Ascending aorta (tissue), 2 donors: Measurements from ENCODE around the gene LHFPL2. TPM values are rescaled to one million over a fixed set of nuclear protein-coding genes. Genes with fewer than 3 reads are reported as not detected.

ENCODE experiments used
- DNase-seq, 2 donors: peaks; one replicate each; pipeline ENCODE4 v3.0.0-alpha.2; 2019; ENCODE audit warnings: low spot score in 2 of 2
- H3K27ac ChIP-seq, 2 donors: fragments of 200-600 bp; sonication (generic); one replicate each; pipeline ENCODE4 v1.5.1; 2016 to 2017; ENCODE audit warnings: mild to moderate bottlenecking in 1 of 2
- H3K27me3 ChIP-seq: fragments of 200-600 bp; sonication (generic); one replicate; pipeline ENCODE4 v1.5.1; 2017
- H3K36me3 ChIP-seq, 2 donors: fragments of 200-600 bp; sonication (generic); one replicate each; pipeline ENCODE4 v1.5.1; 2016
- H3K4me1 ChIP-seq, 2 donors: fragments of 200-600 bp; sonication (generic); one replicate each; pipeline ENCODE4 v1.5.1; 2016 to 2017; ENCODE audit warnings: mild to moderate bottlenecking in 1 of 2
- H3K4me3 ChIP-seq, 2 donors: fragments of 200-600 bp; sonication (generic); one replicate each; pipeline ENCODE4 v1.5.1; 2016 to 2017; ENCODE audit warnings: mild to moderate bottlenecking in 1 of 2
- H3K9me3 ChIP-seq, 2 donors: fragments of 200-600 bp; sonication (generic); one replicate each; pipeline ENCODE4 v1.5.1; 2016
- intact Hi-C: fragments of 100-400 bp; cut with DNase I; formaldehyde crosslinking; loops from one replicate; pipeline ENCODE4 v1.15.1; 2023
- total RNA-seq: library from RNA; depleted of rRNA; stranded (reverse); fragments of >200 nt; gene quantifications from one replicate; pipeline ENCODE4 v1.1.0, GENCODE V29; 2016
- TF ChIP-seq, protein P1 (sequence below), 3 experiments: fragments of 200-600 bp in 2 of 3; fragments of 450-650 bp in 1 of 3; sonication (generic) in 2 of 3; IDR thresholded peaks; one replicate each; pipeline ENCODE4 v1.5.1; 2016 to 2019; ENCODE audit warnings: antibody characterized with exemption in 3 of 3, mild to moderate bottlenecking in 1 of 3, moderate library complexity in 1 of 3

Gene LHFPL2
- total RNA-seq, 1 donor from 2014 or later: 9.7 TPM

GRCh38 chr5:78638423-78638822 is 10.1 kb downstream of the LHFPL2 start:
- TF ChIP-seq, protein P1, sequence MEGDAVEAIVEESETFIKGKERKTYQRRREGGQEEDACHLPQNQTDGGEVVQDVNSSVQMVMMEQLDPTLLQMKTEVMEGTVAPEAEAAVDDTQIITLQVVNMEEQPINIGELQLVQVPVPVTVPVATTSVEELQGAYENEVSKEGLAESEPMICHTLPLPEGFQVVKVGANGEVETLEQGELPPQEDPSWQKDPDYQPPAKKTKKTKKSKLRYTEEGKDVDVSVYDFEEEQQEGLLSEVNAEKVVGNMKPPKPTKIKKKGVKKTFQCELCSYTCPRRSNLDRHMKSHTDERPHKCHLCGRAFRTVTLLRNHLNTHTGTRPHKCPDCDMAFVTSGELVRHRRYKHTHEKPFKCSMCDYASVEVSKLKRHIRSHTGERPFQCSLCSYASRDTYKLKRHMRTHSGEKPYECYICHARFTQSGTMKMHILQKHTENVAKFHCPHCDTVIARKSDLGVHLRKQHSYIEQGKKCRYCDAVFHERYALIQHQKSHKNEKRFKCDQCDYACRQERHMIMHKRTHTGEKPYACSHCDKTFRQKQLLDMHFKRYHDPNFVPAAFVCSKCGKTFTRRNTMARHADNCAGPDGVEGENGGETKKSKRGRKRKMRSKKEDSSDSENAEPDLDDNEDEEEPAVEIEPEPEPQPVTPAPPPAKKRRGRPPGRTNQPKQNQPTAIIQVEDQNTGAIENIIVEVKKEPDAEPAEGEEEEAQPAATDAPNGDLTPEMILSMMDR (IDR thresholded peaks at IDR 0.05): no peak
- Histone ChIP-seq H3K27ac (no peak overlapping the region), H3K27me3 (no peaks in the 10 kb centered on the region), H3K4me1 (peaks cover 0 to 35% of the 10 kb centered on the region in 2 donors), H3K36me3 (no peaks in the 10 kb centered on the region), H3K4me3 (no peak overlapping the region), H3K9me3 (no peaks in the 10 kb centered on the region)
- DNase-seq: peak; percentile 33 to 81
- intact Hi-C loops: loop anchor here (1.0 kb wide), 1 partner anchor 10 kb away; the partner anchor contains the start of gene LHFPL2

DNA sequence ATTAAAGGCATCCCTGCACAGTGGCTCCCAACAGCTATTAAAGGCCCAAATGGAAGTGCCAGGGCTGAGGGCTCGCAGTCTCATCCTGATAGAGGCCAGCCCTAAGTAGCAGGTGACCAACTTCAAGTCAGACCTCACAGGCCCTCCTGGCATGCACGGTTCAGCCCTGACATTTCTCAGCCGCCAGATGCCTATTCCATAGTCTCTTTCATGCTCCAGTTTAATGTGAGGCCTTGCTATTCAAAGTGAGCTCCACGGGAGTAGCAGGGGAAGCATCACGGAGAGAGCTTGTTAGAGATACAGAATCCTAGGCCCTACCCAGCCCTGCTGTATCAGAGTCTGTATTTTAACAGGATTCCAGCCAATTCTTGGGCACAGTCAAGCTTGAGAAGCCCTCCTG is 11.1 kb downstream of the LHFPL2 start:
- Histone ChIP-seq H3K27ac (peak overlapping the region in 1 of 2 donors; percentile 13), H3K36me3 (no peaks in the 10 kb centered on the region), H3K4me1 (peaks cover 0 to 35% of the 10 kb centered on the region in 2 donors), H3K9me3 (no peaks in the 10 kb centered on the region), H3K4me3 (no peak overlapping the region), H3K27me3 (no peaks in the 10 kb centered on the region)
- DNase-seq: no peak
- intact Hi-C loops: no loop called here
- TF ChIP-seq, protein P1 (IDR thresholded peaks at IDR 0.05): no peak

GRCh38 chr5:78636682-78637081 is 11.9 kb downstream of the LHFPL2 start:
- DNase-seq: no peak
- Histone ChIP-seq H3K27me3 (no peaks in the 10 kb centered on the region), H3K27ac (no peak overlapping the region), H3K36me3 (peaks cover 4 to 6% of the 10 kb centered on the region in 2 donors), H3K4me3 (no peak overlapping the region), H3K4me1 (peaks cover 0 to 35% of the 10 kb centered on the region in 2 donors), H3K9me3 (no peaks in the 10 kb centered on the region)
- TF ChIP-seq, protein P1 (IDR thresholded peaks at IDR 0.05): no peak
- intact Hi-C loops: no loop called here

GRCh38 chr5:78634634-78635033 is 13.9 kb downstream of the LHFPL2 start:
- Histone ChIP-seq H3K27ac (no peak overlapping the region), H3K36me3 (peaks cover 16 to 23% of the 10 kb centered on the region in 2 donors), H3K9me3 (no peaks in the 10 kb centered on the region)

DNA sequence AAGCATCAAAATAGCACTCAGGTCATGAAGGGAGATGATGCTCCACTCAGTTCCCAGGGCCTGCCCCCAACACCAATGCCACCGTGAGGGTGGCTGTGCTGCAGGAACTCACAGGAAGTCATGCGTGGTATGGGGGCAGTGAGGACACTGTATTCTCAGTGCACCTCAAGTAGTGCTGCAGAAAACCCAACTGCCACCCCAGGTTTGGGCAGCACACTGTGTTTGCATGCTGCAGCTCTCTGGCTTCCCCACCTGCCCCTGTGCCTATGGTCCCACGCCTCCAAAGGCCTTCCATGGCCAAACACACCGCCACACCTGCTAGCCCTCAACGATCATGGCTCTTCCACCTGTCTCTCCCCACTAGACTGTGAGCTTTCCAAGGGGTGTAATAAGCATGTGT is 14.3 kb downstream of the LHFPL2 start:
- intact Hi-C loops: no loop called here
- Histone ChIP-seq H3K27me3 (no peaks in the 10 kb centered on the region), H3K27ac (no peak overlapping the region), H3K4me1 (peaks cover 0 to 19% of the 10 kb centered on the region in 2 donors), H3K36me3 (peaks cover 16 to 23% of the 10 kb centered on the region in 2 donors), H3K4me3 (no peak overlapping the region), H3K9me3 (no peaks in the 10 kb centered on the region)
- TF ChIP-seq, protein P1 (IDR thresholded peaks at IDR 0.05): no peak
- DNase-seq: no peak

More at GRCh38 chr5:78634634-78635033, 13.9 kb downstream of the LHFPL2 start:
- no peaks in the 10 kb centered on the region for H3K27me3 ChIP-seq
- no peak overlapping the region for H3K4me3 ChIP-seq
- intact Hi-C loops: no loop called here
- no peak for DNase-seq
- TF ChIP-seq, protein P1 (IDR thresholded peaks at IDR 0.05): no peak
- peaks cover 0 to 23% of the 10 kb centered on the region in 2 donors for H3K4me1 ChIP-seq

GRCh38 chr5:78633700-78634099 is 14.9 kb downstream of the LHFPL2 start:
- Histone ChIP-seq H3K36me3 (peaks cover 16 to 23% of the 10 kb centered on the region in 2 donors), H3K27ac (no peak overlapping the region), H3K4me3 (no peak overlapping the region), H3K9me3 (no peaks in the 10 kb centered on the region), H3K4me1 (peaks cover 0 to 14% of the 10 kb centered on the region in 2 donors), H3K27me3 (no peaks in the 10 kb centered on the region)
- no peak for DNase-seq
- TF ChIP-seq, protein P1 (IDR thresholded peaks at IDR 0.05): no peak
- intact Hi-C loops: no loop called here
